GM19193 (cell line): Measurements from ENCODE around the gene CERK.
A peak's percentile ranks its signal among the peaks of the same experiment; 100 is the strongest.

Source experiments
- POLR2A ChIP-seq: IDR thresholded peaks from 4 replicates; pipeline ENCODE4 v1.6.1; 2011; ENCODE audit not compliant: insufficient read depth, insufficient read length; ENCODE audit errors: extremely low read depth

The CERK gene

GRCh38 chr22:46746192-46746591 is 8.1 kb upstream of the CERK start:
- no peak for TF ChIP-seq POLR2A

- TF ChIP-seq POLR2A = no peak
These were observed 6.5 kb upstream of the CERK start for GRCh38 chr22:46744581-46744980.

GRCh38 chr22:46742576-46743221 is 4.6 kb upstream of the CERK start:
- no peak for TF ChIP-seq POLR2A

GRCh38 chr22:46741974-46742519 is 4.0 kb upstream of the CERK start:
- no peak for TF ChIP-seq POLR2A

- TF ChIP-seq POLR2A = no peak
These were observed 3.1 kb upstream of the CERK start for GRCh38 chr22:46740910-46741780.

- no peak for TF ChIP-seq POLR2A
These were observed 1.2 kb upstream of the CERK start for GRCh38 chr22:46739094-46739870.

GRCh38 chr22:46738647-46739093 is 618 bp upstream of the CERK start:
- TF ChIP-seq POLR2A = no peak

GRCh38 chr22:46737105-46737975 is 712 bp downstream of the CERK start:
- TF ChIP-seq POLR2A = no peak

- no peak for TF ChIP-seq POLR2A
These were observed 1.3 kb downstream of the CERK start for GRCh38 chr22:46736705-46737104.

- no peak for TF ChIP-seq POLR2A
These were observed 2.1 kb downstream of the CERK start for GRCh38 chr22:46735747-46736608.

GRCh38 chr22:46734830-46735453 is 3.1 kb downstream of the CERK start:
- peak; percentile 33 for TF ChIP-seq POLR2A

GRCh38 chr22:46732513-46732912 is 5.5 kb downstream of the CERK start:
- TF ChIP-seq POLR2A = no peak

GRCh38 chr22:46732041-46732379 is 6.0 kb downstream of the CERK start:
- TF ChIP-seq POLR2A = no peak
